Keratinocyte (primary cell): ENCODE measurements around the gene PTCHD4. TPM values are rescaled to one million over a fixed set of nuclear protein-coding genes. Genes with fewer than 3 reads are reported as not detected.

Experiments
- DNase-seq: peaks from one replicate; pipeline ENCODE4 v3.0.0-alpha.2; 2011; ENCODE audit warnings: low read depth, missing footprints, low spot score
- FAIRE-seq: peaks from 2 replicates; lab custom pipeline; 2011; peaks lifted over from hg19 to GRCh38; lab: Jason Lieb, UNC
- H2AFZ ChIP-seq: 2 replicates; pipeline ENCODE4 v1.6.0; 2012; ENCODE audit warnings: low read length, control low read depth, inconsistent platforms; ENCODE audit not compliant: control insufficient read depth
- H3K27ac ChIP-seq: 2 replicates; pipeline ENCODE4 v1.5.1; 2011; ENCODE audit warnings: low read length; ENCODE audit not compliant: control insufficient read depth, insufficient read depth
- H3K27me3 ChIP-seq: 3 replicates; pipeline ENCODE4 v1.6.0; 2011; ENCODE audit warnings: low read length; ENCODE audit not compliant: control insufficient read depth, insufficient read depth; ENCODE audit errors: extremely low read depth
- H3K36me3 ChIP-seq, 2 experiments: 2 replicates in 1 of 2; 3 replicates in 1 of 2; pipeline ENCODE4 v1.5.1; 2011; ENCODE audit warnings: low read length in 2 of 2, mild to moderate bottlenecking in 1 of 2; ENCODE audit not compliant: control insufficient read depth in 2 of 2, insufficient read depth in 2 of 2; ENCODE audit errors: extremely low read depth in 1 of 2
- H3K4me1 ChIP-seq: 3 replicates; pipeline ENCODE4 v1.5.1; 2011; ENCODE audit warnings: low read length; ENCODE audit not compliant: control insufficient read depth, insufficient read depth; ENCODE audit errors: extremely low read depth
- H3K4me2 ChIP-seq: 3 replicates; pipeline ENCODE4 v1.6.0; 2011; ENCODE audit warnings: low read depth, low read length; ENCODE audit not compliant: control insufficient read depth, insufficient read depth; ENCODE audit errors: extremely low read depth
- H3K4me3 ChIP-seq, 3 experiments: fragments of 200-600 bp in 1 of 3; sonication (generic) in 1 of 3; 2 replicates in 2 of 3; 3 replicates in 1 of 3; pipeline ENCODE4 v1.5.1; 2011 to 2016; ENCODE audit warnings: low read length in 3 of 3, mild to moderate bottlenecking in 3 of 3, control low read depth in 2 of 3, inconsistent platforms in 1 of 3, low read depth in 1 of 3, mixed read lengths in 1 of 3, mixed run types in 1 of 3, moderate library complexity in 1 of 3; ENCODE audit not compliant: control insufficient read depth in 2 of 3, insufficient read depth in 2 of 3; ENCODE audit errors: extremely low read depth in 1 of 3
- H3K79me2 ChIP-seq: 2 replicates; pipeline ENCODE4 v1.6.0; 2012; ENCODE audit warnings: low read length; ENCODE audit not compliant: control insufficient read depth, insufficient read depth
- H3K9ac ChIP-seq: 3 replicates; pipeline ENCODE4 v1.6.0; 2011; ENCODE audit warnings: low read length; ENCODE audit not compliant: control insufficient read depth, insufficient read depth; ENCODE audit errors: extremely low read depth
- H3K9me1 ChIP-seq: 3 replicates; pipeline ENCODE4 v1.6.0; 2011; ENCODE audit warnings: low read length; ENCODE audit not compliant: control insufficient read depth, insufficient read depth; ENCODE audit errors: extremely low read depth
- H3K9me3 ChIP-seq: 2 replicates; pipeline ENCODE4 v1.5.1; 2012; ENCODE audit warnings: low read depth, low read length; ENCODE audit not compliant: control insufficient read depth
- H4K20me1 ChIP-seq: 3 replicates; pipeline ENCODE4 v1.6.0; 2011; ENCODE audit warnings: low read length; ENCODE audit not compliant: control insufficient read depth, insufficient read depth; ENCODE audit errors: extremely low read depth
- CTCF ChIP-seq, 3 experiments: IDR thresholded peaks in 1 of 3; conservative IDR thresholded peaks in 1 of 3; optimal IDR thresholded peaks in 1 of 3; 2 replicates in 2 of 3; 3 replicates in 1 of 3; pipeline versions ENCODE3 to v1.5.1; 2011; ENCODE audit warnings: low read length in 3 of 3, mild to moderate bottlenecking in 3 of 3, moderate library complexity in 2 of 3, control low read depth in 1 of 3, inconsistent platforms in 1 of 3; ENCODE audit not compliant: insufficient read depth in 2 of 3; ENCODE audit errors: extremely low read depth in 1 of 3
- EZH2 ChIP-seq: IDR thresholded peaks from one replicate; pipeline ENCODE4 v1.6.1; 2012; ENCODE audit warnings: inconsistent platforms, mild to moderate bottlenecking, low read length, moderate library complexity
- dilution Hi-C: fragments of 300-500 bp; cut with MboI; formaldehyde crosslinking; loops from one replicate; pipeline ENCODE4 v1.7.0; 2020; ENCODE audit warnings: low sequenced_read_pairs; ENCODE audit not compliant: extremely low pct_ligation_motif_present
- polyA plus RNA-seq, 5 experiments: library from polyadenylated mRNA; depleted of rRNA in 3 of 5; stranded (reverse) in 3 of 5; stranded (forward) in 1 of 5; unstranded in 1 of 5; fragments of >200 nt; gene quantifications; 1 replicate in 1 of 5; 2 replicates in 3 of 5; 3 replicates in 1 of 5; pipeline versions ENCODE4 v1.2.1 to v1.2.3, GENCODE V29; 2011 to 2012; ENCODE audit warnings: missing spikeins in 2 of 5, low read depth in 1 of 5, low replicate concordance in 1 of 5

Gene PTCHD4
- polyA plus RNA-seq, 1 donor (not counting 4 experiments of a cell fraction or from before 2014, with no cell fraction given), result 0.41 TPM

DNA sequence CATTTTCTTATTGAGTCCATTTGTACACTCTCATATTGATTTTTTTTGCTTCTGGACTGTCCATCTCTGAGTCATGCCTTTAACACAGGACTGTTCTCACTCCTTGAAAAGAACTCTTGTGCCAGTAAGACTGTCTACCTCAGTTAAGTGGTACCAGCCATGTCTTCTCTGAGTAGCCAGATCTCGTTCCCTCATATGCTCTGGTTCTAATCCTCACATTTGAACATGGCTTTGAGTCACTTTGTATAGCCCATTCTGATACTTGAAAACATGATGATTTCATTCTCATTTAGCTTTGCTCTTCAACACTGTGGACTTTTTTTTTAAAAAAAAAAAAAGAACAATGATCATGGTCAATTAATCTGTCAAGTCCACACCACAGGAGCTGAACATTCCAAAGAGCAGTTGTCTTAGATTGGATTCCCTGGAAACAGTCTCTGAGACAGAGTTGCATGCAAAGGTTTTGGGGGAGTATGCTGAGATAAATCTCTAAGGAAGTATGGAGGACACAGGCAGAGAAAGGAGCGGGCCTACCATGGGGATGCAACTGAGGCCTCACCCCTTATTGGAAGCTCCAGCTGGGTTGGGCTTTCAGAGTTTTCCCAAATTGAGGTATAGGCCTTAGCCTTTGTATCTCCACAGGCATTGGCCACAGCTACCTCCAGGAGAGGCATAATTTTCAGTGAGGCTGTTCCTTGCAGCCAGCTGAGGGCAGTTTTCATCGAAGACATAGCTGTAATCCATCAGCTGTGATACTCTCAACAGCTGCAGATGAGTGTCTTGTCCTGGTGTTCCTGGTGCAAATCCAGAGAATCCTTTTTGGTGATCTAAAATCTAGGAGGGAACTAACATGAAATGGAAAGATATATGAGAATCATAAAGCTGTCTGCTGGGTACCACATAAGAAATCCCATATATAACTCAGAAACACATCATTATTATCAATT lies 6.0 kb upstream of the PTCHD4 start:
- H3K79me2 ChIP-seq, result no peaks in the 10 kb centered on the region
- H3K9me3 ChIP-seq, result no peaks in the 10 kb centered on the region
- H3K27me3 ChIP-seq, result no peaks in the 10 kb centered on the region
- no peaks in the 10 kb centered on the region for H3K36me3 ChIP-seq
- DNase-seq (no peak), FAIRE-seq (peak; percentile 71)
- H4K20me1 ChIP-seq, result no peaks in the 10 kb centered on the region
- no peak overlapping the region for H3K9ac ChIP-seq
- H3K9me1 ChIP-seq, result no peaks in the 10 kb centered on the region
- no peak overlapping the region for H3K4me3 ChIP-seq
- H2AFZ ChIP-seq, result no peak overlapping the region
- H3K4me2 ChIP-seq, result no peak overlapping the region
- dilution Hi-C loops, result no loop called here
- TF ChIP-seq CTCF (optimal IDR thresholded peaks at IDR 0.05 in 1 of 3, IDR thresholded peaks at IDR 0.05 in 1 of 3, conservative IDR thresholded peaks at IDR 0.05 in 1 of 3; ENCODE audit: extremely low read depth in 1 of 3, insufficient read depth in 2 of 3, low read length in 3 of 3), result no peak
- no peak for TF ChIP-seq EZH2
- no peak overlapping the region for H3K27ac ChIP-seq
- no peaks in the 10 kb centered on the region for H3K4me1 ChIP-seq

DNA sequence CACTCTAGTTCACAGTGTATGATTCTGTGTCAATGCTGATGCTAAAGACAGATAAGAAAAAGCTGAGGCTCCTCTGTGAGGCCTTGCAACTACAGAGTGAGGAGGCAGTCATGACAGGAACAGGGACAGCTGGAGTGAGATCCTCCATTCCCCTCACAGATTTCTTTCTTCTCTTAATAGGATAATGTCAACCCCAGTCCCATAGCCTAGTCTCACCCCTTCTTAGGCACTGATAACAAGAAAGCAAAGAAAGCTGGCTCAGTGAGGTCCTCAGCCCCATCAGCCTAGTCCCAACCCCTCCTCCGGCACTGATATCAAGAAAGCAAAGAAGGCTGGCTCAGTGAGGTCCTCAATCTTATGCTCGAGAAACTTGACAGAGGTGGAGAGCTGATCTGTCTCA lies 2.1 kb upstream of the PTCHD4 start:
- DNase-seq, result no peak
- H3K4me1 ChIP-seq, result peaks cover 7% of the 10 kb centered on the region
- no peaks in the 10 kb centered on the region for H3K27me3 ChIP-seq
- H3K4me2 ChIP-seq, result no peak overlapping the region
- H3K36me3 ChIP-seq, result no peaks in the 10 kb centered on the region
- no peak overlapping the region for H3K4me3 ChIP-seq
- H2AFZ ChIP-seq, result peak overlapping the region; percentile 29
- no peaks in the 10 kb centered on the region for H4K20me1 ChIP-seq
- dilution Hi-C loops, result no loop called here
- no peak overlapping the region for H3K27ac ChIP-seq
- H3K9ac ChIP-seq, result no peak overlapping the region
- no peaks in the 10 kb centered on the region for H3K9me3 ChIP-seq
- H3K79me2 ChIP-seq, result peaks cover 11% of the 10 kb centered on the region
- TF ChIP-seq CTCF (optimal IDR thresholded peaks at IDR 0.05 in 1 of 3, IDR thresholded peaks at IDR 0.05 in 1 of 3, conservative IDR thresholded peaks at IDR 0.05 in 1 of 3; ENCODE audit: extremely low read depth in 1 of 3, insufficient read depth in 2 of 3, low read length in 3 of 3), result no peak
- no peak for TF ChIP-seq EZH2
- no peak for FAIRE-seq
- H3K9me1 ChIP-seq, result no peaks in the 10 kb centered on the region
